GM23338 (cell line): ENCODE data around the gene XRN2. TPM values are rescaled to one million over a fixed set of nuclear protein-coding genes. Genes with fewer than 3 reads are reported as not detected.

Experiments
- ATAC-seq: fragments of 200-7000 bp; cut with Tn5 transposase; 3 replicates; pipeline ENCODE4 v1.9.1; 2020
- DNase-seq: peaks from one replicate; pipeline ENCODE4 v3.0.0-alpha.2; 2015; ENCODE audit warnings: low spot score
- H2AFZ ChIP-seq: fragments of 200-600 bp; sonication (generic); 2 replicates; pipeline ENCODE4 v1.8.0; 2016; ENCODE audit warnings: antibody characterized with exemption, mild to moderate bottlenecking, moderate library complexity
- H3F3A ChIP-seq: fragments of 200-600 bp; sonication (generic); replicated peaks from 2 replicates; pipeline ENCODE4 v1.8.0; 2017; ENCODE audit warnings: antibody characterized with exemption, mixed run types, low read depth
- H3K27ac ChIP-seq: fragments of 200-600 bp; sonication (generic); 2 replicates; pipeline ENCODE4 v1.6.1; 2016; ENCODE audit warnings: low read depth
- H3K27me3 ChIP-seq: fragments of 200-600 bp; sonication (generic); 2 replicates; pipeline ENCODE4 v1.8.0; 2016; ENCODE audit warnings: mild to moderate bottlenecking, mixed run types, moderate library complexity; ENCODE audit not compliant: insufficient read depth
- H3K36me3 ChIP-seq: fragments of 200-600 bp; sonication (generic); 2 replicates; pipeline ENCODE4 v1.8.0; 2016; ENCODE audit warnings: mild to moderate bottlenecking; ENCODE audit not compliant: insufficient read depth
- H3K4me1 ChIP-seq: fragments of 200-600 bp; sonication (generic); 2 replicates; pipeline ENCODE4 v1.8.0; 2016; ENCODE audit warnings: mild to moderate bottlenecking, moderate library complexity; ENCODE audit not compliant: insufficient read depth
- H3K4me2 ChIP-seq: fragments of 200-600 bp; sonication (generic); 2 replicates; pipeline ENCODE4 v1.7.1; 2017; ENCODE audit warnings: mixed run types
- H3K4me3 ChIP-seq: fragments of 200-600 bp; sonication (generic); 2 replicates; pipeline ENCODE4 v1.6.1; 2016; ENCODE audit warnings: mixed run types
- H3K79me2 ChIP-seq: fragments of 200-600 bp; sonication (generic); replicated peaks from 2 replicates; pipeline ENCODE4 v1.8.0; 2017; ENCODE audit warnings: mild to moderate bottlenecking; ENCODE audit not compliant: insufficient read depth
- H3K9me2 ChIP-seq: fragments of 200-600 bp; sonication (generic); 2 replicates; pipeline ENCODE4 v1.8.0; 2017; ENCODE audit not compliant: insufficient read depth
- H4K20me1 ChIP-seq: fragments of 200-600 bp; sonication (generic); replicated peaks from 2 replicates; pipeline ENCODE4 v1.8.0; 2017; ENCODE audit warnings: mild to moderate bottlenecking; ENCODE audit not compliant: insufficient read depth
- H3K27ac Mint-ChIP-seq: 2 replicates; pipeline ENCODE4 v1.8.0; 2020; ENCODE audit warnings: inconsistent platforms, mild to moderate bottlenecking, moderate library complexity, mixed read lengths
- H3K27me3 Mint-ChIP-seq: 3 replicates; pipeline ENCODE4 v1.8.0; 2022; ENCODE audit warnings: low read depth, mild to moderate bottlenecking, moderate library complexity, mixed read lengths, inconsistent platforms; ENCODE audit not compliant: insufficient read depth, poor library complexity
- H3K36me3 Mint-ChIP-seq: 3 replicates; pipeline ENCODE4 v1.8.0; 2021; ENCODE audit warnings: low read depth, mild to moderate bottlenecking, inconsistent platforms, moderate library complexity, mixed read lengths
- H3K4me1 Mint-ChIP-seq: 3 replicates; pipeline ENCODE4 v1.8.0; 2020; ENCODE audit warnings: mild to moderate bottlenecking, inconsistent platforms, mixed read lengths
- H3K4me3 Mint-ChIP-seq: 3 replicates; pipeline ENCODE4 v1.8.0; 2021; ENCODE audit warnings: moderate library complexity, mild to moderate bottlenecking, inconsistent platforms, mixed read lengths
- H3K9me3 Mint-ChIP-seq: 3 replicates; pipeline ENCODE4 v1.8.0; 2020; ENCODE audit warnings: moderate library complexity, mild to moderate bottlenecking, inconsistent platforms, mixed read lengths
- CTCF ChIP-seq, 2 experiments: fragments of 200-600 bp in 1 of 2; sonication (generic) in 1 of 2; conservative IDR thresholded peaks; 2 replicates each; pipeline versions ENCODE4 v1.5.1 to v1.6.1; 2016 to 2017; ENCODE audit warnings: antibody characterized with exemption in 2 of 2, low read depth in 2 of 2, mild to moderate bottlenecking in 2 of 2, moderate library complexity in 1 of 2
- JUNB ChIP-seq: IDR thresholded peaks from one replicate; pipeline ENCODE4 v1.6.1; 2016; ENCODE audit warnings: antibody characterized with exemption; ENCODE audit not compliant: unreplicated experiment
- POLR2AphosphoS5 ChIP-seq: IDR thresholded peaks from 2 replicates; pipeline ENCODE4 v1.6.1; 2016; ENCODE audit warnings: antibody characterized with exemption, low read depth
- ZNF331 ChIP-seq: fragments of 250-450 bp; sonication (Bioruptor Pico); IDR thresholded peaks from 2 replicates; pipeline ENCODE4 v1.5.0; 2020; ENCODE audit warnings: low read depth, mild to moderate bottlenecking, moderate library complexity
- ZNF462 ChIP-seq: fragments of 250-450 bp; sonication (Bioruptor Pico); IDR thresholded peaks from 2 replicates; pipeline ENCODE4 v1.5.0; 2020; ENCODE audit warnings: mild to moderate bottlenecking, moderate library complexity
- polyA plus RNA-seq: library from polyadenylated mRNA; unstranded; fragments of >200 nt; fragmentation: Nextera tagmentation; extraction: Ambion mirVana; gene quantifications from 2 replicates; pipeline ENCODE4 v1.2.1, GENCODE V29; 2016
- total RNA-seq: library from RNA; depleted of rRNA; stranded (reverse); fragments of >200 nt; shearing (Covaris generic); gene quantifications from 2 replicates; pipeline ENCODE4 v1.2.3, GENCODE V29; 2014
- TF ChIP-seq, protein P1 (sequence below): IDR thresholded peaks from 2 replicates; pipeline ENCODE4 v1.6.1; 2016; ENCODE audit warnings: antibody characterized with exemption

XRN2 gene
- total and polyA plus RNA-seq, 2 experiments from 2014 or later = 113 to 150 TPM

- peaks cover 14% of the 10 kb centered on the region for H3K4me1 Mint-ChIP-seq
- DNase-seq (no peak), ATAC-seq (no peak)
- no peaks in the 10 kb centered on the region for H3K27me3 Mint-ChIP-seq
- Histone ChIP-seq H2AFZ (no peak overlapping the region), H3K4me3 (no peak overlapping the region), H3K9me2 (no peaks in the 10 kb centered on the region), H4K20me1 (peaks cover 7% of the 10 kb centered on the region), H3K36me3 (peaks cover 57% of the 10 kb centered on the region), H3K79me2 (peaks cover 27% of the 10 kb centered on the region), H3K4me2 (no peak overlapping the region), H3K27ac (no peak overlapping the region; the same call in 1 of the 2 replicates), H3K27me3 (no peaks in the 10 kb centered on the region), H3F3A (no peaks in the 10 kb centered on the region), H3K4me1 (peaks cover 10% of the 10 kb centered on the region)
- no peak overlapping the region for H3K4me3 Mint-ChIP-seq
- H3K36me3 Mint-ChIP-seq = peaks cover 67% of the 10 kb centered on the region
- TF ChIP-seq, protein P1, sequence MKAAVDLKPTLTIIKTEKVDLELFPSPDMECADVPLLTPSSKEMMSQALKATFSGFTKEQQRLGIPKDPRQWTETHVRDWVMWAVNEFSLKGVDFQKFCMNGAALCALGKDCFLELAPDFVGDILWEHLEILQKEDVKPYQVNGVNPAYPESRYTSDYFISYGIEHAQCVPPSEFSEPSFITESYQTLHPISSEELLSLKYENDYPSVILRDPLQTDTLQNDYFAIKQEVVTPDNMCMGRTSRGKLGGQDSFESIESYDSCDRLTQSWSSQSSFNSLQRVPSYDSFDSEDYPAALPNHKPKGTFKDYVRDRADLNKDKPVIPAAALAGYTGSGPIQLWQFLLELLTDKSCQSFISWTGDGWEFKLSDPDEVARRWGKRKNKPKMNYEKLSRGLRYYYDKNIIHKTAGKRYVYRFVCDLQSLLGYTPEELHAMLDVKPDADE = no peak
- no peak for TF ChIP-seq POLR2AphosphoS5
- TF ChIP-seq JUNB = no peak
- no peak for TF ChIP-seq ZNF462 (CRISPR knock-in tag)
- H3K27ac Mint-ChIP-seq = no peak overlapping the region
- no peaks in the 10 kb centered on the region for H3K9me3 Mint-ChIP-seq
These were observed 41.2 kb downstream of the XRN2 start for GRCh38 chr20:21344206-21344900.

GRCh38 chr20:21344961-21345360 is 41.8 kb downstream of the XRN2 start:
- Histone ChIP-seq H3K27ac (no peak overlapping the region), H2AFZ (no peak overlapping the region), H3K4me1 (peaks cover 10% of the 10 kb centered on the region), H3K27me3 (no peaks in the 10 kb centered on the region), H4K20me1 (peaks cover 7% of the 10 kb centered on the region), H3K9me2 (no peaks in the 10 kb centered on the region), H3K4me3 (no peak overlapping the region), H3K79me2 (peaks cover 21% of the 10 kb centered on the region), H3K4me2 (no peak overlapping the region), H3F3A (no peaks in the 10 kb centered on the region), H3K36me3 (peaks cover 53% of the 10 kb centered on the region)
- no peaks in the 10 kb centered on the region for H3K9me3 Mint-ChIP-seq
- peaks cover 68% of the 10 kb centered on the region for H3K36me3 Mint-ChIP-seq
- no peak overlapping the region for H3K27ac Mint-ChIP-seq
- DNase-seq = no peak
- H3K4me3 Mint-ChIP-seq = no peak overlapping the region
- H3K27me3 Mint-ChIP-seq = no peaks in the 10 kb centered on the region
- H3K4me1 Mint-ChIP-seq = peaks cover 14% of the 10 kb centered on the region
- ATAC-seq = no peak
- TF ChIP-seq, protein P1 = no peak
- no peak for TF ChIP-seq ZNF331 (CRISPR knock-in tag)
- TF ChIP-seq CTCF (conservative IDR thresholded peaks at IDR 0.05; ENCODE audit: low read depth in 2 of 2) = no peak
